Endothelial cell of umbilical vein (primary cell): ENCODE measurements around the gene INCENP.

Source experiments
- EZH2 ChIP-seq: IDR thresholded peaks from 2 replicates; pipeline ENCODE4 v1.6.1; 2012; ENCODE audit warnings: borderline replicate concordance, low read depth, mild to moderate bottlenecking, moderate library complexity, low read length, inconsistent platforms; ENCODE audit not compliant: severe bottlenecking
- FOS ChIP-seq: IDR thresholded peaks from 2 replicates; pipeline ENCODE4 v1.6.1; 2011; ENCODE audit warnings: mild to moderate bottlenecking, low read length, moderate library complexity, borderline replicate concordance; ENCODE audit not compliant: insufficient read depth
- GATA2 ChIP-seq: IDR thresholded peaks from 2 replicates; pipeline ENCODE4 v1.7.0; 2011; ENCODE audit warnings: low read depth, mild to moderate bottlenecking, moderate library complexity, mixed read lengths, low read length; ENCODE audit not compliant: insufficient read length, insufficient read depth
- MYC ChIP-seq: IDR thresholded peaks from one replicate; pipeline ENCODE4 v1.6.1; 2011; ENCODE audit warnings: mild to moderate bottlenecking, low read depth, low read length
- POLR2A ChIP-seq: IDR thresholded peaks from 2 replicates; pipeline ENCODE4 v1.6.1; 2012; ENCODE audit warnings: low read depth, mild to moderate bottlenecking, control low read depth, low read length
- POLR2AphosphoS5 ChIP-seq: IDR thresholded peaks from 2 replicates; pipeline ENCODE4 v1.6.1; 2012; ENCODE audit warnings: low read depth, mild to moderate bottlenecking, control low read depth, low read length, moderate library complexity; ENCODE audit not compliant: insufficient read depth
- TF ChIP-seq, protein P1 (sequence below), 2 donors: IDR thresholded peaks; 1 replicate in 1 of 2; 2 replicates in 1 of 2; pipeline ENCODE4 v1.5.1; 2011; ENCODE audit warnings: low read length in 2 of 2, mild to moderate bottlenecking in 2 of 2, moderate library complexity in 2 of 2, control low read depth in 1 of 2, inconsistent platforms in 1 of 2, low read depth in 1 of 2; ENCODE audit not compliant: insufficient read depth in 1 of 2; ENCODE audit errors: extremely low read depth in 1 of 2
- TF ChIP-seq, protein P2 (sequence below): IDR thresholded peaks from 2 replicates; pipeline ENCODE4 v1.6.1; 2011; ENCODE audit not compliant: insufficient read depth, insufficient read length

DNA sequence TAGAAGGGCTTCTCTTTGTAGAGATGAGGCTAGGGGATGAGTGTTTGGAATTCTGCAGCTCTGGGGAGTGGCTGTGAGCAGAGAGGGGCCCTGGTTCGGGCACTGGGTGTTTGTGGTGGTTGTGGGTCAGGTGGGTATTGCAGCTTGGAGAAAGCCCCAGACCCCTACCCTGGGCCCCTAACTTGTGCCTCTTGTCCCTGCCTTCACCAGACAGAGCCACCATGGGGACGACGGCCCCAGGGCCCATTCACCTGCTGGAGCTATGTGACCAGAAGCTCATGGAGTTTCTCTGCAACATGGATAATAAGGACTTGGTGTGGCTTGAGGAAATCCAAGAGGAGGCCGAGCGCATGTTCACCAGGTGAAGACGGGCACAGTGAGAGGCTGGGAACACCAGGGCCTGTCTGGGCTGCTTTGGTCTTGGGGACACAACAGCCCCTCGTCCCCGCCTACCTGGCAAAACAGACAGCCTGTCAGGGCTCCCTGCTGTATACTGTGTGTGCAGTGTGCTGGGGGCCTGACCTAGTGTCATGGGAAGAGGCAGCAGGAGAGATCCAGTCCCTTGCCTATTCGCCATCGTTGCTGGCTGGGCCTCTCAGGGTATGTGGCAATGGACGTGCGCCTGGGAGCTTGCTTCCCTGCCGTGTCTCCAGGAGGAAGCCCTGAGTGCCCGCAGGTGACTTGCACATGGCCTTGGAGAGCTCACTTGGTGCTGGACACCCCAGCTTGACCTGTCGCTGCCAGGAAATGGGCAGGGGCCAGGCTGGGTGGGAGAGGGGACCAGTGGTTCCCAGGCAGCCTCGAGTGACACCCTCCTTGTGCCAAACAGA is 4.3 kb downstream of the INCENP start:
- TF ChIP-seq, protein P1, sequence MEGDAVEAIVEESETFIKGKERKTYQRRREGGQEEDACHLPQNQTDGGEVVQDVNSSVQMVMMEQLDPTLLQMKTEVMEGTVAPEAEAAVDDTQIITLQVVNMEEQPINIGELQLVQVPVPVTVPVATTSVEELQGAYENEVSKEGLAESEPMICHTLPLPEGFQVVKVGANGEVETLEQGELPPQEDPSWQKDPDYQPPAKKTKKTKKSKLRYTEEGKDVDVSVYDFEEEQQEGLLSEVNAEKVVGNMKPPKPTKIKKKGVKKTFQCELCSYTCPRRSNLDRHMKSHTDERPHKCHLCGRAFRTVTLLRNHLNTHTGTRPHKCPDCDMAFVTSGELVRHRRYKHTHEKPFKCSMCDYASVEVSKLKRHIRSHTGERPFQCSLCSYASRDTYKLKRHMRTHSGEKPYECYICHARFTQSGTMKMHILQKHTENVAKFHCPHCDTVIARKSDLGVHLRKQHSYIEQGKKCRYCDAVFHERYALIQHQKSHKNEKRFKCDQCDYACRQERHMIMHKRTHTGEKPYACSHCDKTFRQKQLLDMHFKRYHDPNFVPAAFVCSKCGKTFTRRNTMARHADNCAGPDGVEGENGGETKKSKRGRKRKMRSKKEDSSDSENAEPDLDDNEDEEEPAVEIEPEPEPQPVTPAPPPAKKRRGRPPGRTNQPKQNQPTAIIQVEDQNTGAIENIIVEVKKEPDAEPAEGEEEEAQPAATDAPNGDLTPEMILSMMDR (IDR thresholded peaks at IDR 0.05; ENCODE audit: extremely low read depth in 1 of 2, insufficient read depth in 1 of 2, low read depth in 1 of 2, low read length in 2 of 2), result no peak
- TF ChIP-seq, protein P2, sequence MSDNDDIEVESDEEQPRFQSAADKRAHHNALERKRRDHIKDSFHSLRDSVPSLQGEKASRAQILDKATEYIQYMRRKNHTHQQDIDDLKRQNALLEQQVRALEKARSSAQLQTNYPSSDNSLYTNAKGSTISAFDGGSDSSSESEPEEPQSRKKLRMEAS, result no peak
- TF ChIP-seq EZH2, result no peak
- no peak for TF ChIP-seq MYC
- no peak for TF ChIP-seq POLR2AphosphoS5
- no peak for TF ChIP-seq POLR2A
- no peak for TF ChIP-seq GATA2
- no peak for TF ChIP-seq FOS
